Natural killer cell treated with Interleukin-12 subunit alpha and Interleukin-12 subunit beta and Interleukin-15 and Interleukin-18, amount 100 ng/mL, for 72 hours (primary cell): ENCODE results near the gene FCGR3B. TPM values are rescaled to one million over a fixed set of nuclear protein-coding genes. Genes with fewer than 3 reads are reported as not detected.
"Not testable (repeated sequence)": the region's sequence is repeated elsewhere in the genome, so short reads cannot be mapped to it uniquely, and the experiment has no call there.

Source experiments
- ATAC-seq, 2 donors: fragments of 150-1000 bp; cut with Tn5 transposase in 1 of 2; sonication (Bioruptor Pico), chemical (Tn5 transposase) in 1 of 2; 2 replicates each; pipeline ENCODE4 v1.10.0; 2021
- DNase-seq: peaks from one replicate; pipeline ENCODE4 v3.0.0; 2022; ENCODE audit warnings: low spot score
- H3K27ac Mint-ChIP-seq, 2 donors: 1 replicate in 1 of 2; 2 replicates in 1 of 2; pipeline ENCODE4 v1.8.0; 2022; ENCODE audit warnings: mixed read lengths in 2 of 2, mild to moderate bottlenecking in 1 of 2, moderate library complexity in 1 of 2
- H3K27me3 Mint-ChIP-seq, 2 donors: 1 replicate in 1 of 2; 2 replicates in 1 of 2; pipeline ENCODE4 v1.8.0; 2022; ENCODE audit warnings: mixed read lengths in 2 of 2
- H3K36me3 Mint-ChIP-seq: one replicate; pipeline ENCODE4 v1.8.0; 2022; ENCODE audit warnings: mixed read lengths
- H3K4me1 Mint-ChIP-seq, 2 donors: 1 replicate in 1 of 2; 2 replicates in 1 of 2; pipeline ENCODE4 v1.8.0; 2022; ENCODE audit warnings: low read depth in 2 of 2, mixed read lengths in 2 of 2, mild to moderate bottlenecking in 1 of 2
- H3K4me3 Mint-ChIP-seq: one replicate; pipeline ENCODE4 v1.8.0; 2022; ENCODE audit warnings: mixed read lengths
- H3K9me3 Mint-ChIP-seq: 2 replicates; pipeline ENCODE4 v1.8.0; 2022; ENCODE audit warnings: mixed read lengths
- total RNA-seq, 2 donors: library from RNA; stranded (reverse); gene quantifications; one replicate each; pipeline ENCODE4 v1.2.3, GENCODE V29; 2022

The FCGR3B gene
- total RNA-seq, 2 donors from 2014 or later, result 2.7 to 3.0 TPM

DNA sequence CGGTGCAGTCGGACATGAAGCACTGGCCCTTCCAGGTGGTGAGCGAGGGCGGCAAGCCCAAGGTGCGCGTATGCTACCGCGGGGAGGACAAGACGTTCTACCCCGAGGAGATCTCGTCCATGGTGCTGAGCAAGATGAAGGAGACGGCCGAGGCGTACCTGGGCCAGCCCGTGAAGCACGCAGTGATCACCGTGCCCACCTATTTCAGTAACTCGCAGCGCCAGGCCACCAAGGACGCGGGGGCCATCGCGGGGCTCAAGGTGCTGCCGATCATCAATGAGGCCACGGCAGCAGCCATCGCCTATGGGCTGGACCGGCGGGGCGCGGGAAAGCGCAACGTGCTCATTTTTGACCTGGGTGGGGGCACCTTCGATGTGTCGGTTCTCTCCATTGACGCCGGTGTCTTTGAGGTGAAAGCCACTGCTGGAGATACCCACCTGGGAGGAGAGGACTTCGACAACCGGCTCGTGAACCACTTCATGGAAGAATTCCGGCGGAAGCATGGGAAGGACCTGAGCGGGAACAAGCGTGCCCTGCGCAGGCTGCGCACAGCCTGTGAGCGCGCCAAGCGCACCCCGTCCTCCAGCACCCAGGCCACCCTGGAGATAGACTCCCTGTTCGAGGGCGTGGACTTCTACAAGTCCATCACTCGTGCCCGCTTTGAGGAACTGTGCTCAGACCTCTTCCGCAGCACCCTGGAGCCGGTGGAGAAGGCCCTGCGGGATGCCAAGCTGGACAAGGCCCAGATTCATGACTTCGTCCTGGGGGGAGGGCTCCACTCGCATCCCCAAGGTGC, 24.2 kb downstream of the FCGR3B start:
- ATAC-seq, H3K27ac Mint-ChIP-seq, H3K9me3 Mint-ChIP-seq, H3K27me3 Mint-ChIP-seq, H3K4me3 Mint-ChIP-seq, DNase-seq, H3K36me3 Mint-ChIP-seq: not testable (repeated sequence)
- peaks cover 6 to 13% of the 10 kb centered on the region in 2 donors for H3K4me1 Mint-ChIP-seq

DNA sequence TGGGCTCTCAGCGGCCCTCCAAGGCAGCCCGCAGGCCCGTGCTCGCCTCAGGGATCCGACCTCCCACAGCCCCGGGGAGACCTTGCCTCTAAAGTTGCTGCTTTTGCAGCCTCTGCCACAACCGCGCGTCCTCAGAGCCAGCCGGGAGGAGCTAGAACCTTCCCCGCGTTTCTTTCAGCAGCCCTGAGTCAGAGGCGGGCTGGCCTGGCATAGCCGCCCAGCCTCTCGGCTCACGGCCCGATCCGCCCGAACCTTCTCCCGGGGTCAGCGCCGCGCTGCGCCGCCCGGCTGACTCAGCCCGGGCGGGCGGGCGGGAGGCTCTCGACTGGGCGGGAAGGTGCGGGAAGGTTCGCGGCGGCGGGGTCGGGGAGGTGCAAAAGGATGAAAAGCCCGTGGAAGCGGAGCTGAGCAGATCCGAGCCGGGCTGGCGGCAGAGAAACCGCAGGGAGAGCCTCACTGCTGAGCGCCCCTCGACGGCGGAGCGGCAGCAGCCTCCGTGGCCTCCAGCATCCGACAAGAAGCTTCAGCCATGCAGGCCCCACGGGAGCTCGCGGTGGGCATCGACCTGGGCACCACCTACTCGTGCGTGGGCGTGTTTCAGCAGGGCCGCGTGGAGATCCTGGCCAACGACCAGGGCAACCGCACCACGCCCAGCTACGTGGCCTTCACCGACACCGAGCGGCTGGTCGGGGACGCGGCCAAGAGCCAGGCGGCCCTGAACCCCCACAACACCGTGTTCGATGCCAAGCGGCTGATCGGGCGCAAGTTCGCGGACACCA, 25.0 kb downstream of the FCGR3B start:
- not testable (repeated sequence) for H3K4me1 Mint-ChIP-seq, H3K4me3 Mint-ChIP-seq, H3K27ac Mint-ChIP-seq, H3K27me3 Mint-ChIP-seq, H3K36me3 Mint-ChIP-seq, DNase-seq, H3K9me3 Mint-ChIP-seq
- ATAC-seq, result peak; percentile 53 to 74

DNA sequence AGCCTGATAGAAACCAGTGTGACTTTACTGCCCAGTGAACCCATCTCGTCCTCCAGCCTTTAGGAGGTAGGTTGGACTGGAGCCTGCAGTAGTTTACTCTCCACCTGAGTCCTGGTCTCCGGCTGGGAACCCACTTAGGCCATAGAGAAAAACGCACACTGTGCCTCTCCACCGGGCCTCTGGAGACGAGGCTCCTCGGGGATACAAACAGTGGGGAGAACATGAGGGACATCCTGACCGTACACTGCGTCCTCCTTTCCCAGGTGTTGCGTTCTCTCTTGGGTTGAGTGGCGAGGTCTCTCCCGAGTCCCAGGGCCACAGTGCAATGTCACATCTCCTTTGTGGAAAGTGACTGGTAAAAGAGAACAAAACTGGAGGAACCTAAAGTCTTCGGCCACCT, 26.0 kb downstream of the FCGR3B start:
- ATAC-seq, H3K4me3 Mint-ChIP-seq, H3K4me1 Mint-ChIP-seq, H3K27me3 Mint-ChIP-seq, H3K27ac Mint-ChIP-seq, DNase-seq, H3K9me3 Mint-ChIP-seq, H3K36me3 Mint-ChIP-seq: not testable (repeated sequence)

DNA sequence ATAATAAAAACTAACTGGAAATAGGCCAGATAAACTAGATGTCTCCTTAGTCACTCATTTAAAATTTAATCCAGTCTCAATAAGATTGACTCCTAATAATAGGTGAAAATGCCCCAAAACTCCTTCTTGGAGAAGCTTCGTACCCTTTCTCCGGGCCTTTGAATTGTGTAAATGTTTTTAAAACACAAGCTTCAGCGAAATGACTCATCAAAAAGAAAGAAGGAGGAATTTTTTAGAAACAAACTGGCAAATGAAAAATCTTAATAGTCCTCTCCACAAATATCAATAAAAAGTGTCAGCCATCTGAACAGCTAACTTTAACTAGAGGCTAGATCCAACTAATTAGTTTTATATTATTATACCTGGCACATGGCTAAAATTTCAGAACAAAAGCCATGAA, 33.9 kb downstream of the FCGR3B start:
- H3K27me3 Mint-ChIP-seq, H3K9me3 Mint-ChIP-seq, ATAC-seq, H3K4me1 Mint-ChIP-seq, H3K27ac Mint-ChIP-seq, DNase-seq, H3K36me3 Mint-ChIP-seq, H3K4me3 Mint-ChIP-seq: not testable (repeated sequence)

DNA sequence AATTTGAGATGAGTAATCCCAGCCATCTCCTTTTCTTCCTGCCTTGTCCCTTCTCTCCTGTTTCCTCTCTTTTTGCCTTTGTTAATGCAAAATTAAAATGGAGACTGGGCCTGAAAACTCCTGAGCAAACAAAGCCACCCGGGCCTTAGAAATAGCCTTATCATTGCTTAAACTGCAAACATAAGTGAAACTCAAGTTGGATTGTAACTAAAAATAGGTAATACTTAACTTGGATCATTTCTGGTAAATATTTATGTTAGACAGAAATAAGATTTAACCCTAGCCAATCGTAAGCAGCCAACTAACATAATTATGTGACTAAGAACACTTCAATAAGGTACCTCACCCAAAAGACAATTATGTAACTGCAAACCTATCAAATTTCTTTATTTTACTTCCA, 35.4 kb downstream of the FCGR3B start:
- not testable (repeated sequence) for H3K36me3 Mint-ChIP-seq, H3K4me1 Mint-ChIP-seq, DNase-seq, H3K9me3 Mint-ChIP-seq, H3K4me3 Mint-ChIP-seq, H3K27ac Mint-ChIP-seq, H3K27me3 Mint-ChIP-seq, ATAC-seq

DNA sequence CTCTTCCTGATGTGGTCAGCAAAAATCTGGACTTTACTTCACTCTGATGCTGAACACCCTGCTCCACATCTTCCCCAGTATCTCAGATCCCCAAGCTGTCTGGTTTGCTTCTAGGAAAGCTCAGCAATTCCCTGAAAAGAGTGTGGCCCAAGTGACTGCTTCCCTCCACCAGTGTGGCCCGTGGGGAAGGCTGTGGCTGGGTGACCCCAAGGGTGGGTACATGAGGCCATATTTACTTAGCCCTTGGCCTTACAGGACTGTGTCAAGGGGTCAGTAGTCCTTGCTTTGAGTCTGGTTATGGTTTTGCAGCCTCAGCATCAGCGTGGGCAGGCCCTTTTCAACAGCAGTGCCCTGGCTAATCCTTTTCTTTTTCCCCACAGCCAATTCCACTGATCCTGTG, 35.8 kb downstream of the FCGR3B start:
- not testable (repeated sequence) for H3K4me3 Mint-ChIP-seq, H3K9me3 Mint-ChIP-seq, ATAC-seq, H3K4me1 Mint-ChIP-seq, H3K27me3 Mint-ChIP-seq, H3K27ac Mint-ChIP-seq, DNase-seq, H3K36me3 Mint-ChIP-seq

DNA sequence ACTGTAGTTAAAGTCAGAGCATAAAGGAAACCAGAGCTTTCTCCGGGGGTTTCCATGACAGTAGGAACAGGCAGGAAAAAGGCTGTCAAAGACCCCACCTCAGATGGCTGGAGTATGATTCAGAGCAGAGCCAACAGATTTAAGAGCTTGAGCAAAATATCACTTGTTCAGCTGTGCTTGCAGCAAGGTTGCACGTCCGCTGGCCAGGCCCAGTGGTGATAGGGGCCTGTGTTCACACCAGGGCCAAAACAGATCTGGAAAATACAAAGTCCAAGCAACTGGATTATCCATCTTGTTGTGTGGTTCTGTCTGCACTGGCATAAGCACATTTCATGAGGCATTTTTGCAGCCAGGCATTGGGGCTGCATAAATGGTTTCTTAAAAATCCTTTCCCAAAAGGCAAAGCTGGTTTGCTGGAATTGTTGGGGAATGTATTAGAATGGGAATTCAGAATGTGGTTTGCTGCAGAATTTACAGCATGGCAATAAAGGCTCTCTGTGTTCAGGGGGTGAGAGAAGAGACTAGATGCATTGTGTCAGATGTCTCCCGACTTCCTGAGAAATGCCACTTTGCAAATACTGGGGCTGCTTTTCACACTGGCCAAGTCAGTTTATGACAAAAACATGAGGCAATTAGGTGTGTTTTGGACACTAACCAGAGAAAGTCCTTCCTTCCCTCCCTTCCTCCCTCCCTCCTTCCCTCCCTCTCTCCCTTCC, 36.5 kb downstream of the FCGR3B start:
- not testable (repeated sequence) for H3K27me3 Mint-ChIP-seq, H3K9me3 Mint-ChIP-seq, H3K4me3 Mint-ChIP-seq, ATAC-seq, H3K36me3 Mint-ChIP-seq, H3K27ac Mint-ChIP-seq, H3K4me1 Mint-ChIP-seq, DNase-seq

DNA sequence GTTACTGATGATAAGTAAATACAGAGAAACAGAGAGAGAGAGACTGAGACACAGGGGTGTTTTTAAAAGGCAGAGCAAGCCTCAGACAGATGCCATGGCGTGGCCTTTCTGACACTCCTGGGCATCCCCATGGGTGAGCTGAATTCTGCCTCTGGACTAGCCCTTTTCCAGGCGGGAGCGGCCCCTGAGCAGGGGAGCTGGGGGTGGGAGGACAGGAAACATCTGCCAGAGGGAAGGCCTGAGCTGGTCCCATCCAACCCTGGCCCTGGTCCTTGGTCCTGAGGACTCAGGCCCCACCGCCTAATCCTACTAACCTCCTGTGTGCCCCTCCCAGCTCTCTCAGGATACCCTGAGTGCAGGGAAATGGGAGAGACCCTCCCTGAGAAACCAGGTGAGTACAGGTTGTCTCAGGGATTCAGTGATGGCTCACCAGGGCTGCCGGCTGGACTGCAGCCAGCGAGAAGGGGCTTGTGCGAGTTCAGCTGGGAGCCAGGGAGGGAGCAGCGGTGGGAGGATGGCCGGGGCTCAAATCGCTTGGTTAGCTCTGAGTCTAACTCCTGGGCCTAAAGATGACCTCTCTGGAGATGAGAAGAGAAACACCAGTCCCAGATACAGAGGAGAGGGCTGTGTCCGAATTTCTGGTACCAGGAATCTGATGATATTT, 37.8 kb downstream of the FCGR3B start:
- H3K27me3 Mint-ChIP-seq, H3K4me3 Mint-ChIP-seq, DNase-seq, H3K4me1 Mint-ChIP-seq, ATAC-seq, H3K36me3 Mint-ChIP-seq, H3K9me3 Mint-ChIP-seq: not testable (repeated sequence)
- peak overlapping the region in 1 of 2 donors; percentile 61 for H3K27ac Mint-ChIP-seq

DNA sequence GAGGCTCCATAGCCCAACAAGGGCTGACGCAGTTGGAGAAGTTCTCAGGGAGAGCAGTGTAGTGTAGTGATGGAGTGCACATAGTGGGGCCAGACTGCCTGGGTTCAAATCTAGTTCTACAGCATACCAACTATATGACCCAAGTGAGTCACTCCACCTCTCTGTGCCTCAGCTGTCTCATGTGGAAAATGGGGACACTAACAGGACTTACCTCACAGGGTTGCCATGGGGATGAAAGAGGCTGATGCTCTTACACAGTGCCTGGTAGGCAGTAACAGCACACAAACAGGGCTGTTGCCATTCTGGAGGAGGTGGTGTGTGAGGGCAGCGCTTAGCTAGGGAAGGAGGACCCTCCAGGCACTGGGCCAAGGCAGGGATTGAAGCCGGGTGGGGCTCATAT, 38.4 kb downstream of the FCGR3B start:
- H3K36me3 Mint-ChIP-seq, H3K27me3 Mint-ChIP-seq, H3K4me3 Mint-ChIP-seq, DNase-seq, H3K4me1 Mint-ChIP-seq, H3K27ac Mint-ChIP-seq, H3K9me3 Mint-ChIP-seq: not testable (repeated sequence)
- peak in 1 of 2 donors; percentile 22 for ATAC-seq

DNA sequence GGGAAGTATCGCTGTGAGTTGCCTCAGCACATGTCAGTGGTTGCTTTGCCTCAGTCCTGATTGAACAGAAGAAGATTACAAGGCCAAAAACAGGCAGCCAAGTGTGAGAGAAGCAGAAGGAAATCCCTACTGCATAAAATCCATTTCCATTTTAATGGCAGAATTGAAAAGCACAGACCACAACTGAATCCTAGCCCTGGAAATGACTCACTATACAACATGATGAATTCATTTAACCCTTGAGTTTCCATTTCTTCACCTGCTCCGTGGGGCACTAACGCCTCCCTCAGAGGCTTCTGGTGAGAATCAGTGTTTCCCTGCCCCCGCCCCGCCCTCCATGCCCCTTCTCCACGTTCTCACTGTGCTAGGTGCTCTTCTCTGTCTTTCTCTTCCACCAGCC, 41.1 kb downstream of the FCGR3B start:
- ATAC-seq, H3K4me1 Mint-ChIP-seq, H3K36me3 Mint-ChIP-seq, H3K4me3 Mint-ChIP-seq, H3K27me3 Mint-ChIP-seq, H3K9me3 Mint-ChIP-seq, DNase-seq, H3K27ac Mint-ChIP-seq: not testable (repeated sequence)

DNA sequence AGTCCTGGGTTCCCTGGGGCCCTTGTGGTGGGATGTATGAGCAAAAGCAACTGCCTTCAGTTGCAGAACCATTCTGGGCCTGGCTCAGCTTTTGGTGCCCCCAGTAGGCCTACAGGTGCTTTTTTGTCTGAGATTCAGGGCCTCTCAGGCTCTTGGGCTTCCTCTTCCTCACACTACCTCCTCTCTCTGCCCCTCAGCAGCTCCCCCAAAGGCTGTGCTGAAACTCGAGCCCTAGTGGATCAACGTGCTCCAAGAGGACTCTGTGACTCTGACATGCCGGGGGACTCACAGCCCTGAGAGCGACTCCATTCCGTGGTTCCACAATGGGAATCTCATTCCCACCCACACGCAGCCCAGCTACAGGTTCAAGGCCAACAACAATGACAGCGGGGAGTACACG, 41.6 kb downstream of the FCGR3B start:
- H3K27ac Mint-ChIP-seq, H3K9me3 Mint-ChIP-seq, DNase-seq, ATAC-seq, H3K4me1 Mint-ChIP-seq, H3K36me3 Mint-ChIP-seq, H3K27me3 Mint-ChIP-seq, H3K4me3 Mint-ChIP-seq: not testable (repeated sequence)

DNA sequence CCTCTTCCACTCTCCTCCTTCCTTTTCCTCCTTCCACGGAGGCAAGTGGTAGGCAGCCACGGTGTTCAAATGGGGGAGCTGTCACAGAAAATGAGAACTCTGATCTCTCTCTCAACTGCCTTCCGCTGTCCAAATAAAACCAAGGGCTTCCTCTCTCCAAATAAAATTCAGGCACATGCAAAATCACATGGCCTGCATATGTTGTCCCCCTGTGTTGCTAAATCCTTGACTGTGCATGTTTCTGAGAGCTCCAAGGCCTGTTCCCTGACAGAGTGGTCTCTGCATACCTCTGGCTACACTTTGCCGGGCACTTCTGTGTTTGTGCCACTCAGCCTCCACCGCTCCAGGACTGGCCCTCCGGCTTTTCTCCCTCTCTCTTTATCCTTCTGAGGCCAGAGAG, 42.4 kb downstream of the FCGR3B start:
- not testable (repeated sequence) for H3K4me1 Mint-ChIP-seq, H3K27ac Mint-ChIP-seq, H3K36me3 Mint-ChIP-seq, DNase-seq, H3K4me3 Mint-ChIP-seq, ATAC-seq, H3K9me3 Mint-ChIP-seq, H3K27me3 Mint-ChIP-seq

DNA sequence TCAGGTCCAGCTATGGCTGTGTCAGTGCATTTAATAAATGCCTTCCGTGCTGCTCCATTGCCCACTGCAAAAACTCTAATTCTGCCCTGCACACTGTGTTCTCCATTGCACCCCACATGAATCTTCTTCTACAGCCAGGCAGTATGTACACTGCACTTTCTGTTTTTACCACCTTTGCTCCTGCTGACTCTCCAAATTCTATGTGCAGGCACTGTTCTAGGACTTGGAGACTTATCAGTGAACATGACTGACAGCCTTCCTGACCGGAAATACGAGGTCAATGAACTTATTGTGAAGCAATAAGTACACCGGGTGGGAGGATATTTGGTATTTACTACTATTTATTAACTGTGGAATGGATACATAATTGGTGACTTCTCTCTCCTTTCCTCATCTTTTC, 48.1 kb downstream of the FCGR3B start:
- H3K9me3 Mint-ChIP-seq, H3K4me3 Mint-ChIP-seq, H3K27ac Mint-ChIP-seq, DNase-seq, H3K27me3 Mint-ChIP-seq, H3K4me1 Mint-ChIP-seq, ATAC-seq, H3K36me3 Mint-ChIP-seq: not testable (repeated sequence)
